NCI-H187 (cell line): ENCODE measurements around the gene UGT1A3.

Source experiments
- DNase-seq, 2 experiments: peaks; one replicate each; lab custom pipeline; 2025; lab: John Stamatoyannopoulos, UW

The UGT1A3 gene

DNA sequence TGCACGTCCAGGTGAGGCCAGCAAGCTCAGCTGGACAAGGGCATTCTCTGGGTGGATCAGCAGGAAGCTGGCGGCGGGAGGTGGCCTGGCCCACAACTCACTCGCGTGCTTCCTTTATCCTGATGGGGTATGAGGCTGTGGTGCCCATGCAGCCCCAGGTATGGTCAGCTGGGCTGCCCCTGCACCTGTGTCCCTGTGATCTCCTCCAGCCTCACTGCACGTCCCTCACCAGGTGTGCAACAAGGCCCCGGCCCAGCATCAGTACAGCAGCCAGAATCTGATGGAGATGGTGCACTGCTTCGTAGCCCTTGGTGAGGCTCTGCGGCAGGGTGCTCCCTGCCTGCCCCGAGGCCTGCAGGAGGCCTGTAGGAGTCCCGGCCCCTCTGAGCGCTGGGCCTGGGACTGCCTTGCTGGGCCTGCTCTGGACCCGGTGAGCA lies 66.9 kb downstream of the UGT1A3 start:
- DNase-seq: no peak

DNA sequence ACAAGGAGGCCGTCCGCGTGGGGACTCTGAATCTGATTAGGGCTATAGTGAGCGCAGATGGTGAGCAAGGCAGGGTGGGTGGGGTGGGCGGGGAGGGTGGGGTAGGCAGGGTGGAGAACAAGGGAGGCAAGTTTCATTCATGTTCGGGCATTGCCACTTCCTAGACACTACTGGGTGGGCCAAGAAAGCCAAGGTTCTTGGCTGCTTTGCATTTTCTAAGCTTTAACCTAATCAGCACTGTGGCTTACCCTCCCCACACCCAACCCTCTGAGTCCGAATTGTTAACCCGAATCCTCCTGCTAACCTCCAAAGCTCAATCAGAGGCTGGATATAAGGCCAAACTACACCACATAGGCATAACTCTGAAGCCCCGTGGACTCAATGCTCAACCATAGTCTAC lies 67.4 kb downstream of the UGT1A3 start:
- DNase-seq: no peak

DNA sequence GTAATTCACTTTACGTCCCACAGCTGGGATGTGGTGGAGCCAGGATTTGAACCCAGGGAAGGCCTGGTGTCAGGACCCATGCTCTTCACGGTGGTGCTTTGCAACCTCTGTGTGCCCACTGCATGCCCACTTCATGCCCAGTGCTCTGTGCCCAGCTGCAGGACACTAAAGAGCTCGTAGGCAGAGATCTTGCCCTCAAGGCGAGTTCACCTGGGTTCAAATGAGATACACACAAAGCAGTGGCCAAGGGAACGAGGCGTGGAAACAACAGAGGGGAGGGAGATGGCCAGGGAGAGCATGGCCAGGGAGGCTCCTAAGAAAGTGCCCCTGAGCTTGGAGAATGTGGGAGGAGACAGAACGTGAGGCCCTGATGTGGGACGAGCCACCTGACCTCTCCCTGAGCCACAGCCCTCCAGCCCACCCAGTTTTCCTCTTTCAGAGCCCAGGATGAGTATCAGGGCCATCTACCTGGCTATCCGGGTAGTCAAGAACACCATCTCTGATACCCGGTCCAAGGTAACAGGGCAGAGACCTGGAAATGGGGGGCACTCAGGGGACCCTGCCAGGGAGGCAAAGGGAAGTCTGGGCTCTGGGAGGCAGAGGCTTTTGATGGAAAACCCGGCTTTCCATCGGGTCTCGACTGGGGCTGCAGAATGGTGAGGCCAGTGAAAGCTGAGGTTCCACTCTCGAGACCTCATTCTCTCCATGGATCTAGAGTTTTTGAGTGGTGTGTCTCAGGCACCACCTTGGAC lies 69.7 kb downstream of the UGT1A3 start:
- DNase-seq: no peak

DNA sequence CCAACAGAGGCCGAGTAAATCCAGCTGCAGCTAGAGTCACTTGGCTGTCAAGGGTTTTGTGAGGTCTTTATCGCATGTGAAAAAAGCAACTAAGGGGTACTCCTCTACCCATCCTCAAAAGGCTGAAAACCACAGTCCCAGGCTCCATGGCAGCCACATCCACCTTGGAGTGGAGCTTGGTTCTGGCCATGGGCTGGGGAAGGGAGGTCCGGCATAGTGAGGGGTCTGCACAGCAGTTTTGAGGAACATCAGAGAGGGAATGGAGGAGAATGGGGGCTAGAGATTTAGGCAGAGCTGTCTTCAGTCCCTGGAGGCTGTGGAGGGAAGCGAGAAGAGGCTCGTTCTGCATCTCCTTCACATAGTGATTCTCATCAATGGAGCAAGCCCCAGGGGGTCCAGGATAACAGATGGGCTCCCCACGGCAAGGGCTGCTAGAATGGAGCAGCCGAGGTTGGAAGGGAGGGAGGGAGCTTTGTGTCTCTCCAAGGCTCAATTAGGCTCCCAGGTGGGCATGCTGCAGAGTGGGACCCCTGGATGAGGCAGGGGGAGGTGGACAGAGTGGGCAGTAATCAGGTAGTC lies 70.3 kb downstream of the UGT1A3 start:
- no peak for DNase-seq

DNA sequence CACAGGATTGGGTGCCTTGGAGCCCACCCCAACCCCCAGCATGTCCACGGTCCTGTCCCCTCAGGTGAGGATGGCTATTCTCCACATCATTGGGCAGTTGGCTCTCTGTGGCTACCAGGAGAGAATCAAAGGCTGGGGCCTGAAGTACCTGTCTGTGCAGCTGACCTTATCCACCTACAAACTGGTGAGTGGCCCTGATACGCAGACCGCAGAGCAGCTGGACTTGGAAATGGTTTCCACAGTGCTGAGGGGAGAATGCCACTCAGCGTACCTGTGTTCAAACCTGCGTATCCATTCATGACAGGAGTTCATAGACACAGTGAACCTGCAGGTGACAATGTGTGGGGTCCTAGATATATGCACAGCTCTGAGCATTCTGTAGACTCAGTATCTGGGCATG lies 70.9 kb downstream of the UGT1A3 start:
- DNase-seq: no peak

DNA sequence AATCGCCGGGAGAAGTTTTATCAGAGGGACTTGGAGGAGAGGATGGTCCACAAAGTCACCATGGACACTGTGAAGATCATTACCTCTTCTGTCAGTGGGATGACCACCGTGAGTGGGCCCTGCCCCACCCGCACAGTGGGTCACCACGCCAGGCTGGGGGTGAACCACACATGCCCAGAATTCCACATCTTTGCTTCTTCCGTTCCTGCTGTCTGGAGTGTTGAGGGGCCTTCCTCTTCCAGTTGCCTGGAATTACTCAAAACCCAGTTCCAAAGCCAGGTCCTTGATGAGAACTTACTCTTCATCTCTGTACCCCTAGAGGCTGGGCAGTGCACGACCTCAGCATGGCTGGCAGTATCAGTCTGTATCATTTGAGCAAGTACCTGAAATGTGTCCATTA lies 71.4 kb downstream of the UGT1A3 start:
- no peak for DNase-seq

DNA sequence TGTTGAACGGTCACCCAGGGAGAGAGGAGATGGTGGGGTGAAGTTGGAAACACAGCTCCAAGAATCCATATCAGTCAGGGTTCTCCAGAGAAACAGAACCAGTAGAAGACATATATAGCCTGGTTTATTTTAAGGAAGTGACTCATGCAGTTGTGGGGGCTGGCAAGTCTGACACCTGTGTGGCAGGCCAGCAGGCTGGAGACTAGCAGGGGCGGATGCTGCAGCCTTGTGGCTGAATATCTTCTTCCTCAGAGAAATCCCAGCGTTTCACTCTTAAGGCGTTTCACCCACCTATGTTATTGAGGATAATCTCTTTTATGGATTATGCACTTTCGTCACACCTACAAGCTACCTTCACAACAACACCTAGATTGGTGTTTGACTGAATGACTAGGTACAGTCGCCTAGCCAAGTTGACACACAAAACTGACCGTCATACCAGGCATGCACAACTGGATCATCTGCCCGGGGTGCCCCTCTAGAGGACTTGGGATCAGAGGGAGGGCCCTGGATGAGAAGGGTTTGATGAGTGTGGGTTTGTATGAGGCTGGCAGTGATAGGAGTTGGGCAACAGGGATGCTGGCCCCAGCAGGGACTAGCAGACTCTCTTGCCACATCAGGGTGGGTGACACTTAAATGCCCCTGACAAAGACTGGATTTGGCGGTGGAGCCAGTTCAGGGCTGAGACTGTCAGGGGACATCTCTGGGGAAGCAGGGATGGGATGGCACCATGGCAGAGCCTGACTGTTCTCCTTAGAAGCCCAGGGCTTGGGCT lies 72.7 kb downstream of the UGT1A3 start:
- no peak for DNase-seq

DNA sequence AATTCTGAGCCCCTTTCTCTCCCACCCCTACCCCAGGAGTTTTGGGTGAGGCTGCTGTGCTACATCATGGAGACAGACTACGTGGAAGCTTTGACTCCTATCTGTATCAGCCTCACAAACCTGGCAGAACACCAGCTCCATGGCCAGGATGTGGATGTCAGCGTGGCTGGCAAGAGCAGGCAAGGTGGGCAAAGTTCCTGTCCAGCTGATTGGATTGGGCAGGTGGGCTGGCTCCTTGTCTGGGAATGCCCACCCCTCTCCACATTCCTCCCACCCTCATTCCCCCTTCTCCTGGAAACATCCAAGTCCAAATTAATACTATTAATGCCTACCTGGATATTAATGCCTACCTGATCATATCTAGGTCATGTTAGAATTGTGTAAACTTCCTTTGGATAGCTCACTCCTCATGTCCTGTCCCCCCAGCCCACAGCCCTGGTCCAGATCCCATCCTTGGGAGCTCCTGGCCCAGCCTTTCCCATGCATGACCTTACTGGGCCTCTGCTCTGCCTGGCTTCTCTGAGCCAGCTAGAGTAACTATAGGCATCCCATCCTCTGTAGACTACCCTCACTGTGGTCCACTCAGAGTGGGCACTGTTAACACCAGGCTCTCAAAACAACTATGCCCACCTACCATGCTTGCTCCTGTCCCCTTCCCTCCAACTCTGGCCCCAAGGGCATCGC lies 73.4 kb downstream of the UGT1A3 start:
- DNase-seq: no peak

DNA sequence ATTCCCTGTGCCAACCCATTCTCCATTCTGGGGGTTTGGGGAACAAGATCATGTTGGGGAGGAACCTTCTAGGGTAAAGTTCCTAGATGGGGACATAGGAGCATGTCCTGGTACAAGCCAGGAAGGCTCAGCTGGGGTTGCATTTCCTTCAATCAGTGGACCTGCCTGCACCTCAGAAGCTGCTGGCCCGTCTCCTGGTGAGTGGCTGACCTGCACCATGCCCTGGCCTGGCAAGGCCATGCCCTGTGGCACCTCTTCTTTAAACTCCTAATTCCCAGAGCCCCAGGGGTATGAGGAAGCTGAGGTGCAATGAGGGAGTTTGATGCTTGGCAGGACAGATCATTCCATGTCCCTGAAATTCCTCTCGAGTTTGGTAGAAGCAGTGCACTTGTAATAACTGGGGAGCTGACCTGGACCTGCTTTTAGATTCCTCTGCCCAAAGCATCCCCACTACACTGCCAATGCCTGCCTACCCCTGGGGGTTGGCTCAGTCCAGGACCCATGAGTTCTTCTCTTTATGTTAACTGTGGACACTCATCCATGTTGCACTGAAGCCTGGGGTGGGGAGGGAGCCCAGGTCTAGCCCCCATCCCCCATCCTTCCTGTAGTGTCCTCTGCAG lies 74.6 kb downstream of the UGT1A3 start:
- no peak for DNase-seq

DNA sequence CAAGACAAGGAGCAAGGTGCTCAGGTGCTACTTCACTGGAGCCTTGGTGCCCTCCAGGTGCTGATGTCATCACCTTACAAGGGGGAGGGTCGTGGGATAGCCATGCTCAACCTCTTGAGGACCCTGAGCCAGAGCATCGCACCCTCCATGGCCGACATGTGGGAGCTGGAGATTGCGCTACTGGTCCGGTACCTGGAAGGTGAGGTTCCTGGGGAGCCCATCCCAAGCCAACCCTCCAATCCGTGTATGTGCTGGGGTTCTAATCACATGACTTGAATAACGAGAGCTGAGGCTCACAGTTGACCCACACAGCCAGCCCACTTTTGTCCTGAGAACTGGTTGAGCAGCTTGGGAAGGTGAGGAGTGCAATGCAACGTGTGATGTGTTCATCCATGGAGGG lies 75.2 kb downstream of the UGT1A3 start:
- no peak for DNase-seq

DNA sequence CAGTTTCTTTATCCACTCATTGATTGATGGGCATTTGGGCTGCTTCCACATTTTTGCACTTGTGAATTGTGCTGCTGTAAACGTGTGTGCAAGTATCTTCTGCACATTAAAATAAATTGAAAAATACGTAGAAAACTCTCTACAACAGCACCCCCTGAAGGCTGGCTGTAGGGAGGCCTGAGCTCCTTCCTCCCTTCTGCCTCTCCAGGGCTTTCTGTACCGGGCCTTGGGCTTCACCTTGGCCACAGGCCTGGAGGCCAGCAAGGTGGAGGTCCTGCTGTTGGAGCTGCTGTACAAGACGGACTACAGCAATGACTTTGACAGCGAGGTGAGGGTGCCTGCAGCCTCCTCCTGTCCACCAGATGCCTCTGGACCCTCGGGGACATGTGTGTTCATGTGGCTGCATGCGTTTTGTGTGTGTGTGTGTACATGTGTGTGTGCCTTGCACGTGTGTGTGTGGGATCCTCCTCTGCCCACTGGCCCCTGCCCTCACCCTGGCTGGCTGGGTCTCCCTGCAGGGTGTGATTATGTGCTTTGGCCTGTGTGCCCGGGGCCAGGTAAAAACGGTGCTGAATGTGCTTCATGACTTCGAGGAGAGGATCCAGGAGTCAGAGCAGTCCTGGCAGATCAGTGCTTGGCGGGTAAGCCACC lies 78.5 kb downstream of the UGT1A3 start:
- DNase-seq: no peak

DNA sequence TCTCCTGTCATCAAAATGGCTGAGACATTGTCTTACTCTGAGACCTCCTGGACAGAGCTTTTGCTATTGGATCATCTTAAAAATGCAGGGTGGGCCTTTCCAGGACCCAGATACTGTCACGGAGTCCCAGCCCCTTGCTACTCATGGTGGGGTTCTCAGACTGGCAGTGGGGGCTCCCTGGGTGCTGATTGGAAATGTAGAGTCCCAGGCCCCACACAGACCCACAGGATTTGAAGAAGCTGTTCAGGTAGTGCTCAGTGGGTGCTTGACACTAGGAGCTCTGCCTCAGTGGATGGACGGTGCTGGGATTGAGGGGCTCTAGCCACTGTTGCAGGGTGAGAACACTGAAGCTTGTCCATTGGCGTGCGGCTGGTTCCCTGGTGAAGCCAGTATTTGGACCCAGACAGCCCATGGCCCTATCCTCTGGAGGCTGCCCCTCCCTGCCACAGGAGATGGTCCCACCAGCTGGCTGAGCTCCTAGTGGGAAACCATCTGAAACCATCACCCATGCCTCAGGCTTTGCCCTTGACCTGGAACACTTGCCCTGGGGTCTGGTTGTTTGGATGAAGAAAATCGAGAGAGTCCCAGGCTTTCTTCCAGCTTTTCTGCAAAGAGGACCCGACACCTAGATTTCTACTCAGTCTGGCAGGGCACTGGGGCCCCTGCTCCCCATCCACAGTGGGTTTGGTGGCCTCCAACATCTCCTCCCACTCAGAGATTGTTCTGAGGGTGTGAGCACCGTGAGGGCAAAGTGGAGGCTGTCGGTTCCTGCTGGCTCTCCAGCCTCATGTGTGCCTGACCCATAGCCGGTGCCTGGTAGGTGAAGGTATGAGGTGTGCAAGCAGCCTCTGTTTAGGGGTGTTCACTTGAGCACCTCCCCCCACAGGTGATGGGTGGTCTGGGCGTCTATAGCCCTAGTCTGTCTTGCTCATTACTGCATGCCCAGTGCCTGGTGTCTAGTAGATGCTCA lies 79.4 kb downstream of the UGT1A3 start:
- DNase-seq: no peak

DNA sequence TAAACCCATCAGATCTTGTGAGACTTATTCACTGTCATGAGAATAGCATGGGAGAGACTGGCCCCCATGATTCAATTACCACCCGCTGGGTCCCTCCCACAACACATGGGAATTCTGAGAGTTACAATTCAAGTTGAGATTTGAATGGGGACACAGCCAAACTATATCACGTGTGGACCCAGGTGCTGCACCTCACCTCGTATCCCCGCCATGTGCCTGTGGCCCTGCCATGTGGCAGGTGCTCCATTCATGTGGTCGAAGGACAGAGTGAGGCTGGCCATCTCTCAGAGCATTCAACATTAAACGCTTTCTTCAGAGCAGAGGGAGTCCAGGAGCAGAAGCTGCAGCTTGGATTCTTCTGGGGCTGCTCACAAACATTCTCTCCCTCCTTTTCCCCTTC lies 81.5 kb downstream of the UGT1A3 start:
- no peak for DNase-seq

DNA sequence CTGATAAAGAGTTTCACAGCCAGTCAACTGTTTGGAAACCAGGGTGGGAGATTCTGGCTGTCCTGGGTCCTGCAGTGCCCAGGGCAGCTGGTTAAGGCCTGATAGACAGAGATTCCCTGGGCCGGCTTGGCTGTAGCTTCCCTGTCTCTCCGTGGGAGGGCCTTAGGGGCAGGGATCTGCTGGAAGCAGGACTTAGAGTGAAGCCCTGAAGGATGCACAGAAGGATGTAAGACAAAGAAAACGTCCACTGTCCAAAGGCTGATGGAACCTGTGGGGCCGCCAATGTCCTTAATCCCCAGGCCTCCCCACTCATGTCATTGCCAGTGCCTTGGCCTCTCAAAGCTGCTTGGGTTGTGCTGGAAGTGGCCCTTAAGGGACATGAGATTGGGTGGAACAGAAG lies 82.2 kb downstream of the UGT1A3 start:
- DNase-seq: no peak

DNA sequence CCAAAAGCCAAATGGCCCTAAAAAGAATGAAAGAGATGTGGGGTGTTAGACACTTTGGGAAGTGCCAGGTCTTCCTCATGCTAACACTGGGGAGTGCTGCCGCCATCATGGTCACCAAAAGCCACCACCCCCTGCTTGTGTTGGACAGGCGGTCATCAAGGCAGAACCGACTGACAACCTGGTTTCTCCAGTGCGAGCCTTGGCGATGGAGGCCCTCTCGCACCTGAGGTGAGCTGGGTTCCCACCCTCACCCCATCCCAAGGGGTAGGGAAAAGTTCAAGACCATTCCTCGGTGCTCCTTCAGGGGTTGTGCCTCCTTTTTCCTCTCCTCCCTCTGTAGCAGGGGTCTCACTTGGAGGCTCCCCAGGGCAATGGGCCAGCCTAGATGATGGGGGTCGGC lies 82.9 kb downstream of the UGT1A3 start:
- DNase-seq: no peak

DNA sequence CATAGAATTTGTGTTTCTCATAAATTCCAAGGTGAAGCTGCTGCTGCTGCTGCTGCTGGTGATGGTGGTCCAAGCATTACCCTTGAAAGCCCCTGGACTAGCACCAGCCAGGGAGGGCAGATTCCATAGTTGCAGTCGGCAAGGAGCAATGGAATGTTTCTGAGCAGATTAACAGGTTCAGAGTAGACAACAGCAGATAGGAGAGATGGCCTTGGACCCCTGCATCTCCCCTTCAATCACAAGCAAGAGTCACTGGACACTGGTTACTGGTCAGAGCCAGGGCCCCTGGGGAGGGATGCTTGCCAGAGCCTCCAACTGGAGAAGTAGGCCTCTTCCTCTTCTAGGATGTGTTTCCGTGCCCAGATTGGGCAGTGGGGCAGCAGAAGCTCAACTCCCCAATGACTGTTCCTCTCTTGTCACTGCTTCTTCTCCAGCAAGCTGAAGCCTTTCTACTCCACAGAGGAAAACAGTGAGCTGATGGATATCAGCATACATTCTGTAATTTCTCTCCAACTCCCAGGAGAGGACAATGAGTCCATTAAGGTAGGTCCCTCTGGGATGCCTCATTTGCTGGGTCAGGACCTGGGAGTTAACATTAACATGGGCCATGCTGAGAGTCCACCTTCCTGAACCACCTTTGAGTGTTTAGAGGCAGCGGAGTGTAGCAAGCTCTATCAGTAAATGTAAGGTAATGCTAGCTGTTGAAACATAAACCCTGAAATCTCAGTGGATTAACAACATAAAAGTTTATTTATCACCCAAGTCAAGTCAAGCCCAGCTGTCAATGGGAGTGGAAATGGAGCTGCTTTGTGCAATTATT lies 84.6 kb downstream of the UGT1A3 start:
- no peak for DNase-seq

DNA sequence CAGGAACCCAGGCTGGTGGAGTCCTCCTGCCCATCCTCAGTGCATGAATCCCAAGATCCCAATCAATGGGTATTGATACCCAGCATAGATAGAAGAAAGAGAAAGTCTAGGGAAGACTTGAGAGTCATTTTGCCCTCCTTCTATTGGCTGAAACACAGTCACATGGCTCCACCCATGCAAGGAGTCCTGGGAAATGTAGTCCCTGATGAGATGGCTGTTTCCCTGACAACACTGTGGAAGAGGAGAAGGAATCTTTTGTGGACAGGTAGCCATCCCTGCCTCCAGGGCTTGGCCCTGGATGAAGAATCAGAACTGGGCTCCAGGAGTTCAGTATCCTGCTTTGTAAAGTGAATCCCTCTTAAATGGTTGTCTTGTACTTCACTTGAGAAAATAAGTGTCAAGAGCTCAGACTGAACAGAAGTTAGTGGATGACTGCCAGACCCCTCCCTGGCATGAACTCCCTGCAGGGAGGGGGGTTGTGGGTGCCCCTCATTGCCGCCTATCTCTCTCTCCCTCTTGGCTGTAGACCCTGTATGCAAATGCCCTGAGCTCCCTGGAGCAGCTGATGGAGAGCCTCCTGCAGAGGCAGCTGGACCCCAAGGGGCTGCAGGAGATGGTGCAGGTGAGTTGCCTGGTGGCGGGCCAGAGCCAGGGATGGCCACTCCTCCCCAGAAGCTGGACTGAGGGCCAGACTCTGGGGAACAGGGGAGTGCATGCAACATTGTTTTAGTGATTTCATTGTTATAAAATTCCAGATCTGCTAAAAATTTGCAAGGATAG lies 85.4 kb downstream of the UGT1A3 start:
- no peak for DNase-seq

DNA sequence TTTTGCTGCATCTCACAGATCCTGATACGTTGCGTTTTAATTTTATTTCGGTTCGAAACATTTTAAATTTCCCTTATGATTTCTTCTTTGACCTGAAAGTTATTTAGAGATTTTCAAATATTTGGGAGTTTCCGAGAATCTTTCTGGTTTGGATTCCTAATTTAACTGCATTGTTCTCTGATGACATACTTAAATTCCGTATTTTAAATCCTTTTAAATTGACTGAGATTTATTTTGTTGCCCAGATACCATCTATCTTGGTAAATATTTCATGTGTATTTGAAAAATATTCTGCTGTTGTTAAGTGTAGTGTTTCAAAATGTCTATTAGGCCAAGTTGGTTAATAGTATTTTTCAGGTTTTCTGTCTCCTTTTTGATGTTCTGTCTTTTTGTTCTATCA lies 87.0 kb downstream of the UGT1A3 start:
- no peak for DNase-seq

DNA sequence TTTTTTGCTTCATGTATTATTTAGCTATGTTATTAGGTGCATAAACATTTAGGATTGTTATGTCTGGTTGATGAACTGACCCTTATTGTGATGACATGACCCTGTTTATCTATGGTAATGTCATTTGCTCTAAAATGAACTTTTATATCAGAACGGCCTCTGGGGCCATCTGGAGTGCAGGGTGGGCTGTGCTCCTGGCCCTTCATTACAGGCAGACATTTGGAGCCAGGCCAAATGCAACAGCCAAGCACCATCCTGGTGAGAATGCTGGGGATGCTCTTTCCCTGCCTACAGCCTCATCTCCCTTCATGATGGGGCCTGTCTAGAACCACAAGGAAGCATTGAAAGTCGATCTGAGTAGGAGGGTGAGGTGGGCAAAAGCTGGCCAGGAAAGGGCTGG lies 87.5 kb downstream of the UGT1A3 start:
- no peak for DNase-seq
